LNCAP (cell line): ENCODE results near the gene DYNC1I1.

ENCODE experiments used
- TF ChIP-seq, protein P1 (sequence below): fragments of 450-650 bp; IDR thresholded peaks from 2 replicates; pipeline ENCODE4 v1.5.1; 2017; ENCODE audit warnings: mild to moderate bottlenecking

Gene DYNC1I1

GRCh38 chr7:95772298-95772770 lies at the start of gene DYNC1I1:
DYNC1I1 (plus strand) TSS chr7:95772554; CDS start chr7:95804730, 32,176 bp downstream.
- TF ChIP-seq, protein P1, sequence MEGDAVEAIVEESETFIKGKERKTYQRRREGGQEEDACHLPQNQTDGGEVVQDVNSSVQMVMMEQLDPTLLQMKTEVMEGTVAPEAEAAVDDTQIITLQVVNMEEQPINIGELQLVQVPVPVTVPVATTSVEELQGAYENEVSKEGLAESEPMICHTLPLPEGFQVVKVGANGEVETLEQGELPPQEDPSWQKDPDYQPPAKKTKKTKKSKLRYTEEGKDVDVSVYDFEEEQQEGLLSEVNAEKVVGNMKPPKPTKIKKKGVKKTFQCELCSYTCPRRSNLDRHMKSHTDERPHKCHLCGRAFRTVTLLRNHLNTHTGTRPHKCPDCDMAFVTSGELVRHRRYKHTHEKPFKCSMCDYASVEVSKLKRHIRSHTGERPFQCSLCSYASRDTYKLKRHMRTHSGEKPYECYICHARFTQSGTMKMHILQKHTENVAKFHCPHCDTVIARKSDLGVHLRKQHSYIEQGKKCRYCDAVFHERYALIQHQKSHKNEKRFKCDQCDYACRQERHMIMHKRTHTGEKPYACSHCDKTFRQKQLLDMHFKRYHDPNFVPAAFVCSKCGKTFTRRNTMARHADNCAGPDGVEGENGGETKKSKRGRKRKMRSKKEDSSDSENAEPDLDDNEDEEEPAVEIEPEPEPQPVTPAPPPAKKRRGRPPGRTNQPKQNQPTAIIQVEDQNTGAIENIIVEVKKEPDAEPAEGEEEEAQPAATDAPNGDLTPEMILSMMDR: no peak

DNA sequence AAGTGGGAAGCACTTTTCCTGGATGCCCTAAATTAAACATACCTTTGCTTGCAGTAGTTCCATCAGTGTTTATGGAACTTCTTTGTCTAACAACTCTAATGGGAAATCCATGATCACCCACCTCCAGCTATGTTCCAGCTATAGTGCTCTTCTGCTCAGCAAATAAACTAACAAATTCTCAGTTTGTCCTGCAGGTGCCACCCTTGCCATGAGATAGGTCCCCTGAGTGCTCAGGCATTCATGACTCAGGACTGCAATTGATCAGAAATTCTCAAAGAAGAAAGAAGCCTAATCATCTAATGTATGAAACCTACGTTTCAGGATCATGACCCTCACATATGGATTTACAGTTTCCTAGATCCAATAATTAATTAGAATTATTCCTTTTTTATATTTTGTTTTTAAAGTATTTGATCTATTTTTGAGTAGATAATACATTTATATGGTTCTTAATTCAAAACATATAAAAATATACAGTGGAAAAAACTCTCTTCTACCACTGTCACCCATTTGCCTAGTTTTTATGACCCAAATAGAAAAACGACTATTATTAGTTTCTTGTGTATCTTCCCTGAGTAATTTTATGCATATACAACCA lies 48.7 kb upstream of the DYNC1I1 start:
- TF ChIP-seq, protein P1: peak; percentile 49

DNA sequence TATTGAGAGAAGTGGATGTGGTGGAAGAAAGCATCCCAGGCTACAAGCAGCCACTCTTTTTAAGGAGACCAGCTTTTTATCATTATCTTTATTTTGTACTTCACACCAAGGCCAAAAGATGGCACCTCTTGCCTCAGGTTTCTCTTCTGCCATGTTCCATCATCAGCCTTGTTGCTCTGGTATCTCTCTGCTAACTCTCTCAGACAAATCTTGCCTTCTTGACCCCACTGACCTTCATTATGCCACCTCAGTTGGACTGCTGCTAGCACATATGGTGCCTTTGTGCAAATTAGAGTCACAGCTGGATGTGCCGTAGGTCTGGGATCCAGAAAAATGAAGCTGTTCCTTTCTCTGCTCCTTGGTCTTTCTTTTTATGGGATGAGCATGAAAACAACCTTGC lies 47.1 kb upstream of the DYNC1I1 start:
- TF ChIP-seq, protein P1: no peak

- TF ChIP-seq, protein P1: no peak
These were observed 41.7 kb upstream of the DYNC1I1 start for GRCh38 chr7:95730493-95731280.

- TF ChIP-seq, protein P1: no peak
These were observed 35.7 kb upstream of the DYNC1I1 start for GRCh38 chr7:95736635-95737034.

GRCh38 chr7:95737828-95738505 lies 34.4 kb upstream of the DYNC1I1 start:
- TF ChIP-seq, protein P1: no peak

- TF ChIP-seq, protein P1: no peak
These were observed 23.3 kb upstream of the DYNC1I1 start for GRCh38 chr7:95749044-95749443.
